Body of pancreas (tissue), 4 donors: ENCODE results near the gene PMIS2.

ENCODE experiments used
- POLR2A ChIP-seq, 3 donors: fragments of 450-650 bp; IDR thresholded peaks; one replicate each; pipeline ENCODE4 v1.6.1; 2016; ENCODE audit warnings: antibody characterized with exemption in 3 of 3, mild to moderate bottlenecking in 2 of 3
- TF ChIP-seq, protein P1 (sequence below), 7 experiments: fragments of 450-650 bp in 4 of 7; fragments of 200-600 bp in 3 of 7; sonication (generic) in 3 of 7; IDR thresholded peaks; one replicate each; pipeline ENCODE4 v1.5.1; 2016 to 2019; ENCODE audit warnings: antibody characterized with exemption in 7 of 7

DNA sequence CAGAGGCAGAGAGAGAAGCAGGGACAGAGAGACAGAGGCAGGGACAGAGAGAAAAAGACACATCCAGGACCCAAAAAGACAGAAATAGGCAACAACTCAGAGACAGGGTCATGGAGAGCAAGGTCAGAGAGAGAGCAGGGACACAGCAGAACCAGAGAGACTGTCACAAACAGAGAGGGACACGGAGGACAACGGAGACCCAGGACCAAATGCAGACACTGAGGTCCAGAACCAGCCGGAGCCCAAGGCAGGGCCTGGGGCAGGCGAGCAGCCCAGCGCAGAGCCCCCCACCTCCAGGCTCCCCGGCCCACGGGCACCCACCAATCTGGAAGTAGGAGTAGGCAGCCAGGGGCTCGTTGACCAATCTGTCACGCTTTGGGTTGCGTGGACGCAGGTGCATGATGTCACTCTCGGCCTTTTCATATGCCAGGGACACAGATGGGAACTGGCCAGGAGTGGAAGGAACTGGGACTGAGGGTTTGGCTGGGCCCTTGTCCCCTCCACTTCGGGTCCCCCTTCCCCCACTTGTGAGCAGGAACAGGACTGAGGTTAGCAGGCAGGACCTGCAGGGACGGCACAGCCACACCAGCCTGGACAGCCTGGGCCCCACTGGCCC lies 32.5 kb upstream of the PMIS2 start:
- no peak for TF ChIP-seq POLR2A (IDR thresholded peaks at IDR 0.05)
- TF ChIP-seq, protein P1, sequence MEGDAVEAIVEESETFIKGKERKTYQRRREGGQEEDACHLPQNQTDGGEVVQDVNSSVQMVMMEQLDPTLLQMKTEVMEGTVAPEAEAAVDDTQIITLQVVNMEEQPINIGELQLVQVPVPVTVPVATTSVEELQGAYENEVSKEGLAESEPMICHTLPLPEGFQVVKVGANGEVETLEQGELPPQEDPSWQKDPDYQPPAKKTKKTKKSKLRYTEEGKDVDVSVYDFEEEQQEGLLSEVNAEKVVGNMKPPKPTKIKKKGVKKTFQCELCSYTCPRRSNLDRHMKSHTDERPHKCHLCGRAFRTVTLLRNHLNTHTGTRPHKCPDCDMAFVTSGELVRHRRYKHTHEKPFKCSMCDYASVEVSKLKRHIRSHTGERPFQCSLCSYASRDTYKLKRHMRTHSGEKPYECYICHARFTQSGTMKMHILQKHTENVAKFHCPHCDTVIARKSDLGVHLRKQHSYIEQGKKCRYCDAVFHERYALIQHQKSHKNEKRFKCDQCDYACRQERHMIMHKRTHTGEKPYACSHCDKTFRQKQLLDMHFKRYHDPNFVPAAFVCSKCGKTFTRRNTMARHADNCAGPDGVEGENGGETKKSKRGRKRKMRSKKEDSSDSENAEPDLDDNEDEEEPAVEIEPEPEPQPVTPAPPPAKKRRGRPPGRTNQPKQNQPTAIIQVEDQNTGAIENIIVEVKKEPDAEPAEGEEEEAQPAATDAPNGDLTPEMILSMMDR (IDR thresholded peaks at IDR 0.05): no peak
